ENCODE results near the gene SEMA7A.

The SEMA7A gene

GRCh38 chr15:74402873-74403587 lies 30.7 kb downstream of the SEMA7A start:
- Histone ChIP-seq H3K27ac (no peak overlapping the region), H3K27me3 (peaks cover 0 to 34% of the 10 kb centered on the region in 2 donors), H3K36me3 (no peaks in the 10 kb centered on the region), H3K4me1 (no peaks in the 10 kb centered on the region), H3K4me3 (no peak overlapping the region), H3K9me3 (no peaks in the 10 kb centered on the region)
- intact Hi-C loops (cut with DNase I; ENCODE audit: low total_unique reads), result no loop called here
- no peak for TF ChIP-seq CTCF (IDR thresholded peaks at IDR 0.05)
- no peak for DNase-seq

DNA sequence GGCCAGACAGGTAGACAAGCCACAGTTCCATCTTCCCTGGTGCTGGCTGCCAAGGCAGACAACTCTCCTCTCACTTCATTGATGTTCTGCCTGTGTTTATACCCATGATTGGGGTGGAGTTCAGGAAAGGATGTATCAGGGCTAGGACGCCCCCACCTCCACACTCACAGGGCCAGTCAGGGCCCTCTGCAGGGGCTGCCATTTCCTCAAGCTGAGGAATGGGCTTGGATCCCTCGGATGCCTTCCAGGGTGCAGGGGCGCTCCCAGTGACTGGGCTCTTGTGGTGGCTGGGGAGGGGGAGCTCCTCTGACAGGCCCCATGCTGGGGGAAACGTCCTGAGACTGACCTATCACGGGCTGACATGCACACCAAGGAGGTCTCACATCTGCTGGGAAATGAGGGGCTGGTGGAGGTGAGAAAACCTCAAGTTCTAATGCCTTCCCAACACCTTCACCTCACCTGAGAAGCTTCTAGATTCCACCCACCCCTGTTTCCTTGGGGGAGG lies 31.4 kb downstream of the SEMA7A start:
- H3K27ac ChIP-seq, result no peak overlapping the region
- no peak for DNase-seq
- H3K4me1 ChIP-seq, result no peaks in the 10 kb centered on the region
- intact Hi-C loops (cut with DNase I; ENCODE audit: low total_unique reads), result no loop called here
- no peak overlapping the region for H3K4me3 ChIP-seq
- no peaks in the 10 kb centered on the region for H3K9me3 ChIP-seq
- H3K36me3 ChIP-seq, result no peaks in the 10 kb centered on the region
- peaks cover 0 to 30% of the 10 kb centered on the region in 2 donors for H3K27me3 ChIP-seq
- TF ChIP-seq CTCF (IDR thresholded peaks at IDR 0.05), result no peak

- intact Hi-C loops (cut with DNase I; ENCODE audit: low total_unique reads), result no loop called here
- peaks cover 0 to 27% of the 10 kb centered on the region in 2 donors for H3K27me3 ChIP-seq
- H3K36me3 ChIP-seq, result no peaks in the 10 kb centered on the region
- no peak overlapping the region for H3K27ac ChIP-seq
- no peaks in the 10 kb centered on the region for H3K4me1 ChIP-seq
- DNase-seq, result no peak
- no peak for TF ChIP-seq CTCF (IDR thresholded peaks at IDR 0.05)
- no peak overlapping the region for H3K4me3 ChIP-seq
- H3K9me3 ChIP-seq, result no peaks in the 10 kb centered on the region
Observed at GRCh38 chr15:74400915-74401757, 32.6 kb downstream of the SEMA7A start.

GRCh38 chr15:74400313-74400860 lies 33.4 kb downstream of the SEMA7A start:
- Histone ChIP-seq H3K9me3 (no peaks in the 10 kb centered on the region), H3K27ac (no peak overlapping the region), H3K36me3 (no peaks in the 10 kb centered on the region), H3K4me1 (no peaks in the 10 kb centered on the region), H3K27me3 (peaks cover 0 to 27% of the 10 kb centered on the region in 2 donors), H3K4me3 (no peak overlapping the region)
- intact Hi-C loops (cut with DNase I; ENCODE audit: low total_unique reads), result no loop called here
- no peak for TF ChIP-seq CTCF (IDR thresholded peaks at IDR 0.05)
- DNase-seq, result no peak

DNA sequence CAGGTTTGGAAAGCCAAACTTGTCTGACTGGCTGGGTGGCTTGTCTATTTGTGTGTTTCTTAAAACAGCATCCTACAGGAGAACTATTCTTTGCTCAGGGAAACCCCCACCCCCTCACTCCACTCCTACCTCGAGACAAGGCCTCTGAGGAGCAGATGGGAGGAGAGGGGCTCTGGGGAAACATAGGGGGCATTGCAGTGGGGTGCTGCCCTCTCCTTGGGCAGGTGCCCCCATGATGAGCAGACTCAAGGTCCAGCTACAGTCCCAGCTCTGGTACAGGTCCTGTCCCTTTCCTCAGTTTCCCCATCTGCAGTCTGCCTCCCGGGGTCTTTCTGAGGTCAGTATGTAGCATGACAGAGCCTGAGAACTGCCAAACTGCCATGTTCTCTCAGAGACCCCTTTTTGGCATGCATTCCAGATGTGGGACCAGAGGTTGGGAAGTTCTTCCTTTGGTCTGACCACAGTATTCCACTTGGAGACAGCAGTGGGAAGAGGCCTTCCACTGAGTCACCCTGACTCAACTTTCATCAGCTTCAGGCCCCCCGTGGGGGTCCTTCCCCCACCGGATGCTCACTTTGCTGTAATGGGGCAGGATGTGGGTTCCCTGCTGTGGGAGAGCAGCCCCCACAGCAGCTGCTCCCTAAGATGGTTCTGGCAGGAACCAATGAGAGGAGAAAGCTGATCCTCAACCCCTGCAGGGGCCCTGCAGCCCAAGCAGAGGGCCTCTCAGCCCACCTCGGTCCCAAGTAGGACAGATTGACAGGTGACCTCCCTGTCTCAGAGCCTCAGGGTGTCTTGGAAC lies 34.0 kb downstream of the SEMA7A start:
- no peak for TF ChIP-seq CTCF (IDR thresholded peaks at IDR 0.05)
- intact Hi-C loops (cut with DNase I; ENCODE audit: low total_unique reads), result loop anchor here (5.0 kb wide), 1 partner anchor 353 kb away; no protein-coding TSS in a partner anchor
- no peak overlapping the region for H3K4me3 ChIP-seq
- H3K9me3 ChIP-seq, result no peaks in the 10 kb centered on the region
- H3K27ac ChIP-seq, result no peak overlapping the region
- no peaks in the 10 kb centered on the region for H3K36me3 ChIP-seq
- H3K4me1 ChIP-seq, result no peaks in the 10 kb centered on the region
- peaks cover 0 to 27% of the 10 kb centered on the region in 2 donors for H3K27me3 ChIP-seq
- DNase-seq, result no peak

All from tibial artery (tissue), 4 donors.